Measurements from ENCODE around the gene ZP3.
"Not testable (repeated sequence)": the region's sequence is repeated elsewhere in the genome, so short reads cannot be mapped to it uniquely, and the experiment has no call there.

GRCh38 chr7:76403097-76403496 lies 21.7 kb upstream of the ZP3 start:
- TF ChIP-seq CTCF (IDR thresholded peaks at IDR 0.05); POLR2AphosphoS5 (IDR thresholded peaks at IDR 0.05; ENCODE audit: low read depth, low read length); REST (IDR thresholded peaks at IDR 0.05; ENCODE audit: insufficient read depth in 1 of 2, low read depth in 2 of 2, low read length in 1 of 2): not testable (repeated sequence)
